T-helper 9 cell (primary cell): ENCODE measurements around the gene BACE2.

Experiments used
- DNase-seq: peaks from one replicate; pipeline ENCODE4 v3.0.0-alpha.2; 2020

BACE2 gene

GRCh38 chr21:41325138-41325912 is 157.4 kb downstream of the BACE2 start:
- no peak for DNase-seq

GRCh38 chr21:41326414-41327080 is 158.6 kb downstream of the BACE2 start:
- no peak for DNase-seq

GRCh38 chr21:41327753-41328152 is 159.8 kb downstream of the BACE2 start:
- DNase-seq, result no peak

GRCh38 chr21:41328660-41329607 is 161.0 kb downstream of the BACE2 start:
- DNase-seq, result no peak
